Activated B cell treated with CpG ODN at 0.5 μM for 24 hours (primary cell): ENCODE results near the gene LBH. TPM values are rescaled to one million over a fixed set of nuclear protein-coding genes. Genes with fewer than 3 reads are reported as not detected.

Experiments
- ATAC-seq: fragments of 200-7000 bp; cut with Tn5 transposase; one replicate; pipeline ENCODE4 v1.10.0; 2021; ENCODE audit warnings: low read depth, mild to moderate bottlenecking, moderate library complexity
- CTCF ChIA-PET: fragments of 350-600 bp; sonication (Branson Sonifier 250); formaldehyde crosslinking; loops from one replicate; lab custom pipeline; 2021; ENCODE audit warnings: antibody characterized with exemption; lab: Charles Lee
- POLR2A ChIA-PET: fragments of 350-600 bp; sonication (Branson Sonifier 250); formaldehyde crosslinking; loops from one replicate; lab custom pipeline; 2021; ENCODE audit warnings: antibody characterized with exemption; lab: Charles Lee
- DNase-seq: peaks from one replicate; pipeline ENCODE4 v3.0.0; 2022
- H3K27ac Mint-ChIP-seq: one replicate; pipeline ENCODE4 v1.8.0; 2020; ENCODE audit warnings: mixed read lengths
- H3K27me3 Mint-ChIP-seq: one replicate; pipeline ENCODE4 v1.8.0; 2021; ENCODE audit warnings: mixed read lengths
- H3K36me3 Mint-ChIP-seq: one replicate; pipeline ENCODE4 v1.8.0; 2021; ENCODE audit warnings: low read depth, mixed read lengths
- H3K4me1 Mint-ChIP-seq: one replicate; pipeline ENCODE4 v1.8.0; 2021; ENCODE audit warnings: mixed read lengths
- H3K4me3 Mint-ChIP-seq: one replicate; pipeline ENCODE4 v1.8.0; 2020; ENCODE audit warnings: mild to moderate bottlenecking, mixed read lengths
- H3K9me3 Mint-ChIP-seq: one replicate; pipeline ENCODE4 v1.8.0; 2020; ENCODE audit warnings: mixed read lengths
- CTCF ChIP-seq: fragments of 200-600 bp; IDR thresholded peaks from one replicate; pipeline ENCODE4 v1.8.0; 2022; ENCODE audit warnings: antibody characterized with exemption, mild to moderate bottlenecking
- intact Hi-C: fragments of 100-400 bp; cut with micrococcal nuclease; formaldehyde crosslinking; loops from one replicate; pipeline ENCODE4 v1.15.1; 2024
- total RNA-seq: library from RNA; stranded (reverse); gene quantifications from 2 replicates; pipeline ENCODE4 v1.2.3, GENCODE V29; 2022

The LBH gene
- total RNA-seq, 1 donor from 2014 or later: 131 TPM

- TF ChIP-seq CTCF: no peak
- H3K27me3 Mint-ChIP-seq: no peaks in the 10 kb centered on the region
- ATAC-seq (no peak), DNase-seq (no peak)
- peak overlapping the region; percentile 92 for H3K27ac Mint-ChIP-seq
- no peaks in the 10 kb centered on the region for H3K9me3 Mint-ChIP-seq
- ChIA-PET POLR2A (interaction anchor here (1.1 to 6.9 kb wide), 4 partner anchors 8 to 54 kb away, joined by 5 to 102 read pairs (median 26); partner anchors contain the start of gene LBH), CTCF (interaction anchor here (1.0 kb wide), 1 partner anchor 77 kb away, joined by 4 read pairs; no protein-coding TSS in a partner anchor)
- intact Hi-C loops: loop anchor here (5.0 kb wide), 1 partner anchor 152 kb away; no protein-coding TSS in a partner anchor
- no peak overlapping the region for H3K4me3 Mint-ChIP-seq
- no peaks in the 10 kb centered on the region for H3K36me3 Mint-ChIP-seq
- H3K4me1 Mint-ChIP-seq: peaks cover 98% of the 10 kb centered on the region
These were observed 54.4 kb downstream of the LBH start for GRCh38 chr2:30285758-30286157.

GRCh38 chr2:30287190-30287840, 56.0 kb downstream of the LBH start:
- H3K27me3 Mint-ChIP-seq: no peaks in the 10 kb centered on the region
- DNase-seq (no peak), ATAC-seq (no peak)
- ChIA-PET CTCF (interaction anchor here (0.7 to 2.3 kb wide), 9 partner anchors 10 to 79 kb away, joined by 3 to 13 read pairs (median 3); no protein-coding TSS in a partner anchor), POLR2A (interaction anchor here (0.6 to 6.9 kb wide), 24 partner anchors 9 to 160 kb away, joined by 3 to 102 read pairs (median 5); partner anchors contain the start of genes LBH and YPEL5)
- TF ChIP-seq CTCF: no peak
- H3K36me3 Mint-ChIP-seq: no peaks in the 10 kb centered on the region
- H3K9me3 Mint-ChIP-seq: no peaks in the 10 kb centered on the region
- H3K27ac Mint-ChIP-seq: peak overlapping the region; percentile 92
- peaks cover 93% of the 10 kb centered on the region for H3K4me1 Mint-ChIP-seq
- intact Hi-C loops: loop anchor here (5.0 kb wide), 1 partner anchor 150 kb away; no protein-coding TSS in a partner anchor
- H3K4me3 Mint-ChIP-seq: peak overlapping the region; percentile 83

- peak overlapping the region; percentile 92 for H3K27ac Mint-ChIP-seq
- no peaks in the 10 kb centered on the region for H3K9me3 Mint-ChIP-seq
- peak; percentile 83 for ATAC-seq
- DNase-seq: peak; percentile 53
- no peaks in the 10 kb centered on the region for H3K27me3 Mint-ChIP-seq
- intact Hi-C loops: loop anchor here (1.0 to 5.0 kb wide), 5 partner anchors 10 to 149 kb away; partner anchors contain the start of gene LBH
- no peak for TF ChIP-seq CTCF
- POLR2A ChIA-PET: interaction anchor here (0.6 to 6.9 kb wide), 26 partner anchors 10 to 160 kb away, joined by 3 to 102 read pairs (median 5); partner anchors contain the start of genes LBH and YPEL5
- H3K4me3 Mint-ChIP-seq: peak overlapping the region; percentile 83
- no peaks in the 10 kb centered on the region for H3K36me3 Mint-ChIP-seq
- peaks cover 92% of the 10 kb centered on the region for H3K4me1 Mint-ChIP-seq
- CTCF ChIA-PET: interaction anchor here (0.7 to 2.3 kb wide), 8 partner anchors 11 to 80 kb away, joined by 3 to 13 read pairs (median 4); no protein-coding TSS in a partner anchor
These were observed 56.7 kb downstream of the LBH start for GRCh38 chr2:30287857-30288513.

- no peak for DNase-seq
- no peak for ATAC-seq
- H3K27ac Mint-ChIP-seq: peak overlapping the region; percentile 92
- no peak for TF ChIP-seq CTCF
- no peaks in the 10 kb centered on the region for H3K9me3 Mint-ChIP-seq
- intact Hi-C loops: loop anchor here (1.0 to 5.0 kb wide), 5 partner anchors 10 to 149 kb away; partner anchors contain the start of gene LBH
- ChIA-PET POLR2A (interaction anchor here (0.6 to 6.9 kb wide), 18 partner anchors 9 to 148 kb away, joined by 3 to 102 read pairs (median 6); partner anchors contain the start of gene LBH), CTCF (interaction anchor here (0.7 to 2.3 kb wide), 5 partner anchors 10 to 80 kb away, joined by 3 to 13 read pairs (median 5); no protein-coding TSS in a partner anchor)
- peaks cover 92% of the 10 kb centered on the region for H3K4me1 Mint-ChIP-seq
- peak overlapping the region; percentile 83 for H3K4me3 Mint-ChIP-seq
- no peaks in the 10 kb centered on the region for H3K36me3 Mint-ChIP-seq
- H3K27me3 Mint-ChIP-seq: no peaks in the 10 kb centered on the region
These were observed 57.2 kb downstream of the LBH start for GRCh38 chr2:30288561-30288960.
